H1 (cell line): Measurements from ENCODE around the gene NR3C2. TPM values are rescaled to one million over a fixed set of nuclear protein-coding genes. Genes with fewer than 3 reads are reported as not detected.

Source experiments
- CTCF ChIA-PET: fragments of 300-600 bp; sonication (Branson Sonifier 250); formaldehyde crosslinking; loops from one replicate; lab custom pipeline; 2021; ENCODE audit not compliant: partially characterized antibody; lab: Charles Lee
- POLR2A ChIA-PET: fragments of 300-600 bp; sonication (Branson Sonifier 250); formaldehyde crosslinking; loops from one replicate; lab custom pipeline; 2021; ENCODE audit warnings: inconsistent platforms; ENCODE audit not compliant: partially characterized antibody; lab: Charles Lee
- DNase-seq, 2 experiments: peaks; one replicate each; pipeline versions ENCODE4 v3.0.0 to v3.0.0-alpha.2; 2010 to 2022; ENCODE audit warnings: low spot score in 2 of 2, low read depth in 1 of 2, mixed read lengths in 1 of 2
- FAIRE-seq: peaks from 2 replicates; lab custom pipeline; 2011; peaks lifted over from hg19 to GRCh38; lab: Jason Lieb, UNC
- H2AFZ ChIP-seq: 2 replicates; pipeline ENCODE4 v1.8.1; 2012; ENCODE audit warnings: low read length, inconsistent platforms
- H2AK5ac ChIP-seq: 2 replicates; pipeline ENCODE4 v1.6.1; 2013; ENCODE audit warnings: low read depth, low read length
- H2BK120ac ChIP-seq: replicated peaks from 2 replicates; pipeline ENCODE3; 2013; ENCODE audit warnings: low read depth, low read length, inconsistent platforms
- H2BK12ac ChIP-seq: 2 replicates; pipeline ENCODE4 v1.6.1; 2013; ENCODE audit warnings: low read depth, low read length
- H2BK15ac ChIP-seq: 2 replicates; pipeline ENCODE4 v1.6.1; 2013; ENCODE audit warnings: low read length
- H2BK20ac ChIP-seq: 2 replicates; pipeline ENCODE4 v1.6.1; 2013; ENCODE audit warnings: low read length
- H2BK5ac ChIP-seq: 2 replicates; pipeline ENCODE4 v1.6.1; 2013; ENCODE audit warnings: low read depth, low read length
- H3K14ac ChIP-seq: 2 replicates; pipeline ENCODE4 v1.6.1; 2013; ENCODE audit warnings: inconsistent platforms; ENCODE audit not compliant: insufficient read length
- H3K18ac ChIP-seq: 2 replicates; pipeline ENCODE4 v1.6.1; 2013; ENCODE audit warnings: low read length; ENCODE audit errors: extremely low read depth
- H3K23ac ChIP-seq: 2 replicates; pipeline ENCODE4 v1.6.1; 2013; ENCODE audit warnings: inconsistent platforms; ENCODE audit not compliant: insufficient read length
- H3K23me2 ChIP-seq: 2 replicates; pipeline ENCODE4 v1.6.1; 2013; ENCODE audit warnings: low read depth, low read length
- H3K27ac ChIP-seq: 2 replicates; pipeline ENCODE4 v1.6.1; 2011; ENCODE audit warnings: low read depth, low read length, inconsistent platforms
- H3K27me3 ChIP-seq, 4 experiments: replicated peaks in 1 of 4; 1 replicate in 1 of 4; 2 replicates in 3 of 4; pipeline versions ENCODE4 v1.6.1 to v1.8.1; 2011 to 2013; ENCODE audit warnings: low read length in 3 of 4, mild to moderate bottlenecking in 3 of 4, inconsistent platforms in 2 of 4, mixed read lengths in 2 of 4, moderate library complexity in 1 of 4; ENCODE audit not compliant: control insufficient read depth in 3 of 4, insufficient read depth in 3 of 4; ENCODE audit errors: extremely low read depth in 1 of 4
- H3K36me3 ChIP-seq, 4 experiments: 2 replicates each; pipeline versions ENCODE4 v1.6.1 to v1.8.1; 2011 to 2013; ENCODE audit warnings: mild to moderate bottlenecking in 4 of 4, low read length in 3 of 4, moderate library complexity in 2 of 4, control low read depth in 1 of 4, inconsistent platforms in 1 of 4; ENCODE audit not compliant: insufficient read depth in 4 of 4, control insufficient read depth in 2 of 4
- H3K4ac ChIP-seq: replicated peaks from 2 replicates; pipeline ENCODE3; 2013; ENCODE audit warnings: low read length, low read depth, mixed read lengths, inconsistent platforms; ENCODE audit not compliant: insufficient read length
- H3K4me1 ChIP-seq, 4 experiments: replicated peaks in 1 of 4; 1 replicate in 1 of 4; 2 replicates in 3 of 4; pipeline versions ENCODE4 v1.6.1 to v1.8.1; 2011 to 2013; ENCODE audit warnings: low read length in 3 of 4, inconsistent platforms in 2 of 4, mixed read lengths in 1 of 4; ENCODE audit not compliant: insufficient read depth in 4 of 4, control insufficient read depth in 3 of 4
- H3K4me2 ChIP-seq, 2 experiments: 2 replicates each; pipeline versions ENCODE4 v1.6.1 to v1.8.1; 2011 to 2013; ENCODE audit warnings: low read depth in 2 of 2, low read length in 2 of 2, control low read depth in 1 of 2, inconsistent platforms in 1 of 2, mild to moderate bottlenecking in 1 of 2; ENCODE audit not compliant: insufficient read depth in 1 of 2
- H3K4me3 ChIP-seq, 4 experiments: fragments of 200-600, 300-600 bp in 1 of 4; sonication (generic), shearing (Covaris generic), sonication (Bioruptor Twin) in 1 of 4; 2 replicates each; pipeline versions ENCODE4 v1.5.1 to v1.8.1; 2011 to 2016; ENCODE audit warnings: low read length in 4 of 4, low read depth in 3 of 4, control low read depth in 2 of 4, inconsistent platforms in 2 of 4, mild to moderate bottlenecking in 2 of 4, mixed read lengths in 1 of 4, moderate library complexity in 1 of 4; ENCODE audit not compliant: insufficient read depth in 2 of 4; ENCODE audit errors: extremely low read depth in 1 of 4
- H3K56ac ChIP-seq: replicated peaks from 2 replicates; pipeline ENCODE3; 2013; ENCODE audit warnings: low read depth, mild to moderate bottlenecking, mixed read lengths, low read length, inconsistent platforms; ENCODE audit not compliant: insufficient read length
- H3K79me1 ChIP-seq: 2 replicates; pipeline ENCODE4 v1.6.1; 2013; ENCODE audit warnings: low read depth, low read length, control low read depth
- H3K79me2 ChIP-seq, 2 experiments: 2 replicates each; pipeline versions ENCODE4 v1.6.1 to v1.8.1; 2012 to 2013; ENCODE audit warnings: low read length in 2 of 2, mild to moderate bottlenecking in 2 of 2, inconsistent platforms in 1 of 2; ENCODE audit not compliant: insufficient read depth in 2 of 2, control insufficient read depth in 1 of 2
- H3K9ac ChIP-seq, 4 experiments: replicated peaks in 1 of 4; 1 replicate in 1 of 4; 2 replicates in 3 of 4; pipeline versions ENCODE4 v1.6.1 to v1.8.1; 2011 to 2013; ENCODE audit warnings: low read depth in 3 of 4, low read length in 3 of 4, control low read depth in 2 of 4, mild to moderate bottlenecking in 2 of 4, moderate library complexity in 2 of 4, inconsistent platforms in 1 of 4; ENCODE audit errors: extremely low read depth in 1 of 4
- H3K9me3 ChIP-seq, 2 experiments: 2 replicates each; pipeline versions ENCODE4 v1.6.1 to v1.8.1; 2012 to 2013; ENCODE audit warnings: mild to moderate bottlenecking in 2 of 2, moderate library complexity in 2 of 2, control low read depth in 1 of 2, inconsistent platforms in 1 of 2, low read depth in 1 of 2, low read length in 1 of 2, mixed read lengths in 1 of 2; ENCODE audit not compliant: insufficient read depth in 2 of 2
- H4K20me1 ChIP-seq, 2 experiments: replicated peaks in 1 of 2; 2 replicates each; pipeline versions ENCODE3 to v1.8.1; 2011 to 2013; ENCODE audit warnings: inconsistent platforms in 2 of 2, low read length in 2 of 2, mild to moderate bottlenecking in 1 of 2; ENCODE audit not compliant: insufficient read depth in 2 of 2, control insufficient read depth in 1 of 2
- H4K5ac ChIP-seq: 2 replicates; pipeline ENCODE4 v1.6.1; 2013; ENCODE audit warnings: low read length, low read depth, mixed read lengths, inconsistent platforms; ENCODE audit not compliant: insufficient read length
- H4K8ac ChIP-seq: 2 replicates; pipeline ENCODE4 v1.8.0; 2013; ENCODE audit warnings: mild to moderate bottlenecking, moderate library complexity, low read length, inconsistent platforms; ENCODE audit not compliant: insufficient read depth; ENCODE audit errors: extremely low read depth
- H4K91ac ChIP-seq: replicated peaks from 2 replicates; pipeline ENCODE3; 2013; ENCODE audit warnings: low read length, mixed read lengths, inconsistent platforms; ENCODE audit not compliant: insufficient read length
- ATF2 ChIP-seq: IDR thresholded peaks from 2 replicates; pipeline ENCODE4 v1.6.1; 2012; ENCODE audit warnings: low read length, inconsistent platforms
- BACH1 ChIP-seq: IDR thresholded peaks from 2 replicates; pipeline ENCODE4 v1.6.1; 2012; ENCODE audit warnings: low read length, improper control_type of control experiment
- CEBPB ChIP-seq: IDR thresholded peaks from 2 replicates; pipeline ENCODE4 v1.6.1; 2012; ENCODE audit warnings: low read depth, low read length
- CHD2 ChIP-seq: IDR thresholded peaks from 2 replicates; pipeline ENCODE4 v1.6.1; 2012; ENCODE audit warnings: low read length, improper control_type of control experiment
- CREB1 ChIP-seq: IDR thresholded peaks from 2 replicates; pipeline ENCODE4 v1.6.1; 2012; ENCODE audit warnings: inconsistent platforms
- CTBP2 ChIP-seq: IDR thresholded peaks from 2 replicates; pipeline ENCODE4 v1.7.0; 2011; ENCODE audit warnings: borderline replicate concordance, mild to moderate bottlenecking, moderate library complexity, mixed read lengths, low read length; ENCODE audit not compliant: insufficient read depth, insufficient read length
- E2F6 ChIP-seq: IDR thresholded peaks from 2 replicates; pipeline ENCODE4 v1.6.1; 2012; ENCODE audit warnings: inconsistent platforms
- GABPA ChIP-seq: IDR thresholded peaks from 2 replicates; pipeline ENCODE4 v1.6.1; 2011; ENCODE audit warnings: mild to moderate bottlenecking, low read length, moderate library complexity, borderline replicate concordance; ENCODE audit not compliant: insufficient read depth
- MAX ChIP-seq: IDR thresholded peaks from 2 replicates; pipeline ENCODE4 v1.6.1; 2012; ENCODE audit warnings: inconsistent platforms
- NANOG ChIP-seq: IDR thresholded peaks from 2 replicates; pipeline ENCODE4 v1.6.1; 2011; ENCODE audit warnings: low read length, low read depth, mild to moderate bottlenecking, inconsistent platforms; ENCODE audit not compliant: insufficient read depth, poor library complexity, severe bottlenecking
- POLR2A ChIP-seq, 2 experiments: IDR thresholded peaks; 1 replicate in 1 of 2; 2 replicates in 1 of 2; pipeline ENCODE4 v1.6.1; 2011; ENCODE audit warnings: low read depth in 2 of 2, low read length in 2 of 2, mild to moderate bottlenecking in 2 of 2; ENCODE audit errors: control extremely low read depth in 1 of 2
- POLR2AphosphoS5 ChIP-seq: IDR thresholded peaks from 2 replicates; pipeline ENCODE4 v1.6.1; 2011; ENCODE audit warnings: low read depth, low read length
- POU5F1 ChIP-seq: IDR thresholded peaks from 2 replicates; pipeline ENCODE4 v1.6.1; 2011; ENCODE audit warnings: low read depth, mild to moderate bottlenecking, low read length, moderate library complexity
- TBP ChIP-seq: IDR thresholded peaks from 2 replicates; pipeline ENCODE4 v1.6.1; 2011; ENCODE audit warnings: low read depth, low read length, improper control_type of control experiment
- YY1 ChIP-seq: IDR thresholded peaks from 2 replicates; pipeline ENCODE4 v1.6.1; 2011; ENCODE audit warnings: low read depth, mild to moderate bottlenecking, low read length
- polyA plus RNA-seq, 7 experiments: library from polyadenylated mRNA; depleted of rRNA in 3 of 7; stranded (reverse) in 5 of 7; unstranded in 2 of 7; fragments of >200 nt in 5 of 7; fragments of 200-250 nt in 2 of 7; gene quantifications; 1 replicate in 5 of 7; 2 replicates in 1 of 7; 4 replicates in 1 of 7; pipeline versions ENCODE4 v1.2.1 to v1.2.3, GENCODE V29; 2011 to 2013; ENCODE audit warnings: missing spikeins in 2 of 7, mixed read lengths in 2 of 7
- total RNA-seq: library from RNA; stranded (reverse); fragmentation: NEBNext Ultra II Directional; extraction: Animal tissue kit (Norgen Biotek cat#: 25700); gene quantifications from 2 replicates; pipeline ENCODE4 v1.2.1, GENCODE V29; 2021

The NR3C2 gene
- total and polyA plus RNA-seq, 2 of the 8 experiments (the other 6 are each of a cell fraction or from before 2014, with no cell fraction given), result 0.80 to 3.9 TPM

GRCh38 chr4:148286012-148286411 lies 156.2 kb downstream of the NR3C2 start:
- no peak overlapping the region for H2BK12ac ChIP-seq
- no peak overlapping the region for H2BK20ac ChIP-seq
- no peak overlapping the region for H3K4me3 ChIP-seq
- H2AK5ac ChIP-seq, result no peak overlapping the region
- ChIA-PET CTCF (no interaction called here), POLR2A (no interaction called here)
- H3K36me3 ChIP-seq, result no peaks in the 10 kb centered on the region
- H4K20me1 ChIP-seq, result no peaks in the 10 kb centered on the region
- no peak overlapping the region for H2BK15ac ChIP-seq
- no peak overlapping the region for H3K23ac ChIP-seq
- H3K9ac ChIP-seq, result no peak overlapping the region
- no peak overlapping the region for H2BK120ac ChIP-seq
- H4K91ac ChIP-seq, result no peak overlapping the region
- H3K27me3 ChIP-seq, result no peaks in the 10 kb centered on the region
- no peak overlapping the region for H3K4me2 ChIP-seq
- no peak overlapping the region for H4K5ac ChIP-seq
- H4K8ac ChIP-seq, result no peak overlapping the region
- H3K23me2 ChIP-seq, result no peaks in the 10 kb centered on the region
- H3K79me1 ChIP-seq, result no peaks in the 10 kb centered on the region
- no peak overlapping the region for H2AFZ ChIP-seq
- H3K9me3 ChIP-seq, result no peaks in the 10 kb centered on the region
- no peak overlapping the region for H3K56ac ChIP-seq
- H3K18ac ChIP-seq, result no peak overlapping the region
- H3K4ac ChIP-seq, result no peak overlapping the region
- no peak overlapping the region for H2BK5ac ChIP-seq
- H3K4me1 ChIP-seq, result peaks cover 0 to 3% (median 0%) of the 10 kb centered on the region in 4 experiments; a peak in 1 of 7 replicates
- H3K27ac ChIP-seq, result no peak overlapping the region
- H3K14ac ChIP-seq, result no peak overlapping the region
- DNase-seq (no peak), FAIRE-seq (no peak)
- no peaks in the 10 kb centered on the region for H3K79me2 ChIP-seq
- no peak for TF ChIP-seq E2F6
- TF ChIP-seq POU5F1, result no peak
- no peak for TF ChIP-seq YY1
- TF ChIP-seq POLR2AphosphoS5, result no peak
- TF ChIP-seq MAX, result no peak
- no peak for TF ChIP-seq GABPA
- TF ChIP-seq POLR2A (IDR thresholded peaks at IDR 0.05; ENCODE audit: control extremely low read depth in 1 of 2, low read depth in 2 of 2, low read length in 2 of 2), result no peak
- no peak for TF ChIP-seq CHD2
- no peak for TF ChIP-seq CREB1
- no peak for TF ChIP-seq NANOG
- no peak for TF ChIP-seq BACH1
- TF ChIP-seq ATF2, result no peak
- TF ChIP-seq CEBPB, result no peak
- TF ChIP-seq CTBP2, result no peak
- no peak for TF ChIP-seq TBP
